HG03280 (cell line): Measurements from ENCODE around the gene UNCX.

ENCODE experiments used
- ATAC-seq: cut with Tn5 transposase; IDR thresholded peaks from one replicate; pipeline ENCODE4 v1.9.1; 2021; ENCODE audit warnings: mild to moderate bottlenecking, moderate library complexity; ENCODE audit not compliant: unreplicated experiment

The UNCX gene

GRCh38 chr7:1214516-1214915 lies 18.2 kb upstream of the UNCX start:
- ATAC-seq = no peak

GRCh38 chr7:1218541-1219165 lies 14.0 kb upstream of the UNCX start:
- no peak for ATAC-seq

- ATAC-seq = no peak
These were observed 13.2 kb upstream of the UNCX start for GRCh38 chr7:1219498-1219897.

GRCh38 chr7:1220000-1220726 lies 12.5 kb upstream of the UNCX start:
- no peak for ATAC-seq

GRCh38 chr7:1220977-1221745 lies 11.5 kb upstream of the UNCX start:
- ATAC-seq = no peak

GRCh38 chr7:1223196-1223981 lies 9.3 kb upstream of the UNCX start:
- no peak for ATAC-seq

- no peak for ATAC-seq
These were observed 8.5 kb upstream of the UNCX start for GRCh38 chr7:1224086-1224716.

GRCh38 chr7:1225030-1225429 lies 7.6 kb upstream of the UNCX start:
- no peak for ATAC-seq

- ATAC-seq = no peak
These were observed 7.1 kb upstream of the UNCX start for GRCh38 chr7:1225441-1226185.

- ATAC-seq = no peak
These were observed 6.3 kb upstream of the UNCX start for GRCh38 chr7:1226186-1226901.

- ATAC-seq = no peak
These were observed 5.4 kb upstream of the UNCX start for GRCh38 chr7:1227071-1227804.

- no peak for ATAC-seq
These were observed 4.7 kb upstream of the UNCX start for GRCh38 chr7:1227814-1228544.

GRCh38 chr7:1228545-1229201 lies 4.0 kb upstream of the UNCX start:
- no peak for ATAC-seq

GRCh38 chr7:1229202-1229947 lies 3.3 kb upstream of the UNCX start:
- ATAC-seq = no peak

GRCh38 chr7:1229956-1230355 lies 2.7 kb upstream of the UNCX start:
- no peak for ATAC-seq

GRCh38 chr7:1230411-1231213 lies 2.1 kb upstream of the UNCX start:
- no peak for ATAC-seq
